Psoas muscle (tissue), 8 donors: ENCODE measurements around the gene TUFT1. TPM values are rescaled to one million over a fixed set of nuclear protein-coding genes. Genes with fewer than 3 reads are reported as not detected.

Source experiments
- ATAC-seq, 4 donors: fragments of 200-7000 bp; cut with Tn5 transposase; one replicate each; pipeline ENCODE4 v1.9.1; 2020; ENCODE audit warnings: moderate library complexity in 3 of 4, mild to moderate bottlenecking in 2 of 4
- DNase-seq, 2 donors: peaks; one replicate each; pipeline ENCODE4 v3.0.0-alpha.2; 2020
- H3K27ac ChIP-seq: fragments of 200-600 bp; one replicate; pipeline ENCODE4 v1.8.0; 2022
- H3K27me3 ChIP-seq, 3 donors: fragments of 200-600 bp in 1 of 3; one replicate each; pipeline versions ENCODE4 v1.6.1 to v1.8.0; 2013 to 2022; ENCODE audit warnings: low read length in 2 of 3, mild to moderate bottlenecking in 2 of 3, moderate library complexity in 1 of 3; ENCODE audit not compliant: insufficient read depth in 3 of 3
- H3K36me3 ChIP-seq, 2 donors: fragments of 200-600 bp in 1 of 2; one replicate each; pipeline versions ENCODE4 v1.6.1 to v1.8.0; 2013 to 2022; ENCODE audit warnings: low read depth in 1 of 2, mild to moderate bottlenecking in 1 of 2, moderate library complexity in 1 of 2; ENCODE audit not compliant: insufficient read depth in 1 of 2
- H3K4me1 ChIP-seq: fragments of 200-600 bp; one replicate; pipeline ENCODE4 v1.8.0; 2022
- H3K4me3 ChIP-seq: fragments of 200-600 bp; one replicate; pipeline ENCODE4 v1.8.0; 2022; ENCODE audit warnings: mild to moderate bottlenecking
- H3K9me3 ChIP-seq: fragments of 200-600 bp; one replicate; pipeline ENCODE4 v1.8.0; 2022
- CTCF ChIP-seq: fragments of 200-600 bp; IDR thresholded peaks from one replicate; pipeline ENCODE4 v1.8.0; 2022; ENCODE audit warnings: antibody characterized with exemption
- WGBS, 3 donors: extraction: QIAGEN DNeasy Blood & Tissue Kit; methylation state at CpG; one replicate each; pipeline versions ENCODE4 v1.1.6 to v1.1.7; 2013; 5-methylcytosine and 5-hydroxymethylcytosine counted together
- intact Hi-C, 2 donors: fragments of 100-400 bp; cut with DNase I; formaldehyde crosslinking; loops; one replicate each; pipeline versions ENCODE4 v1.11.0 to v1.14.2; 2022
- polyA plus RNA-seq, 3 donors: library from polyadenylated mRNA; stranded (reverse); fragments of 200-250 nt; gene quantifications; one replicate each; pipeline ENCODE4 v1.2.3, GENCODE V29; 2013
- total RNA-seq, 4 donors: library from RNA; stranded (reverse); fragmentation: NEBNext Ultra II Directional in 2 of 4; extraction: Animal tissue kit (Norgen Biotek cat#: 25700) in 2 of 4; gene quantifications; one replicate each; pipeline versions ENCODE4 v1.2.1 to v1.2.4, GENCODE V29; 2021 to 2023
- donor health status: healthy with polysubstance abuse.
- donor health status: DM: no; HTN: no; CAD: no; lungs with moderate emphysema.
- donor health status: Bipolar disorder and iron deficiency.
- donor health status: healthy.
- donor health status: DM: yes; HTN: yes; CAD: no.
- donor health status: DM: no; HTN: no; CAD: no.
- donor health status: DM: no; HTN: no; CAD: no.
- donor health status: DM: yes; HTN: yes; CAD: no.

The TUFT1 gene
- total and polyA plus RNA-seq, 7 donors: 0.86 to 5.3 (median 1.2) TPM

GRCh38 chr1:151535326-151536271 is 4.5 kb upstream of the TUFT1 start:
- H3K27me3 ChIP-seq: no peaks in the 10 kb centered on the region
- no peaks in the 10 kb centered on the region for H3K4me1 ChIP-seq
- H3K36me3 ChIP-seq: no peaks in the 10 kb centered on the region
- no peak for DNase-seq
- intact Hi-C loops: loop anchor here (5.0 kb wide), 2 partner anchors 88 to 197 kb away; no protein-coding TSS in a partner anchor
- ATAC-seq: no peak
- H3K9me3 ChIP-seq: no peaks in the 10 kb centered on the region
- no peak overlapping the region for H3K4me3 ChIP-seq
- H3K27ac ChIP-seq: no peak overlapping the region
- 79 to 90% (median 85%) methylated on average over 6 of the region's 6 CpGs for WGBS, 3 donors
- no peak for TF ChIP-seq CTCF

DNA sequence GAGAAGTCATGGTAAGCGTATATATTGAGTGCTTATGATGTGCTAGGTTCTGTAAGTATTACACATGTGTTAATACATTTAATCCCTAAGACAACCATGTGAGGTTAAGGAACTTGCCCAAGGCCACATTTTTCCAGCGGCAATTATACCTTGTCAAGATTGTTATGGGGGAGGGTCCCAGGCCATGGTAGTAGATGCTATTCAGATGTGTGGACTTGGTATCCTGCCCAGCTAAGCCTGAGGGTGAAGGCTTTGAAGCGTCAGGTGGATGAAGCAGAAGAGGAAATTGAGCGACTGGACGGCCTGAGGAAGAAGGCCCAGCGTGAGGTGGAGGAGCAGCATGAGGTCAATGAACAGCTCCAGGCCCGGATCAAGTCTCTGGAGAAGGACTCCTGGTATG is 3.6 kb upstream of the TUFT1 start:
- H3K36me3 ChIP-seq: no peaks in the 10 kb centered on the region
- no peak for DNase-seq
- no peak overlapping the region for H3K27ac ChIP-seq
- H3K27me3 ChIP-seq: no peaks in the 10 kb centered on the region
- no peaks in the 10 kb centered on the region for H3K4me1 ChIP-seq
- no peak for ATAC-seq
- no peak for TF ChIP-seq CTCF
- 91 to 96% (median 92%) methylated on average over 7 of the region's 7 CpGs for WGBS, 3 donors
- intact Hi-C loops: loop anchor here (5.0 kb wide), 2 partner anchors 89 to 196 kb away; no protein-coding TSS in a partner anchor
- no peaks in the 10 kb centered on the region for H3K9me3 ChIP-seq
- H3K4me3 ChIP-seq: no peak overlapping the region

DNA sequence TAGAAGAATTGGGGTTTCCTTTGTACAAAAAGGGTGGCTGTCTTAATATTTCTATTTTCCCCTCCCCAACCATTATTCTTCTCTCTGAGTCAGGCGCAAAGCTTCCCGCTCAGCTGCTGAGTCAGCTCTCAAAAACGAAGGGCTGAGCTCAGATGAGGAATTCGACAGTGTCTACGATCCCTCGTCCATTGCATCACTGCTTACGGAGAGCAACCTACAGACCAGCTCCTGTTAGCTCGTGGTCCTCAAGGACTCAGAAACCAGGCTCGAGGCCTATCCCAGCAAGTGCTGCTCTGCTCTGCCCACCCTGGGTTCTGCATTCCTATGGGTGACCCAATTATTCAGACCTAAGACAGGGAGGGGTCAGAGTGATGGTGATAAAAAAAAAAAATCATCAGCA is 3.0 kb upstream of the TUFT1 start:
- WGBS, 3 donors: 90 to 93% (median 91%) methylated on average over 9 of the region's 9 CpGs
- H3K9me3 ChIP-seq: no peaks in the 10 kb centered on the region
- no peak overlapping the region for H3K27ac ChIP-seq
- no peaks in the 10 kb centered on the region for H3K4me1 ChIP-seq
- no peak overlapping the region for H3K4me3 ChIP-seq
- no peak for TF ChIP-seq CTCF
- intact Hi-C loops: loop anchor here (5.0 kb wide), 2 partner anchors 90 to 195 kb away; no protein-coding TSS in a partner anchor
- H3K36me3 ChIP-seq: no peaks in the 10 kb centered on the region
- DNase-seq (no peak), ATAC-seq (no peak)
- H3K27me3 ChIP-seq: no peaks in the 10 kb centered on the region

GRCh38 chr1:151539321-151540020 is 638 bp upstream of the TUFT1 start:
- TF ChIP-seq CTCF: no peak
- Histone ChIP-seq H3K27me3 (no peaks in the 10 kb centered on the region), H3K27ac (peak overlapping the region; percentile 81), H3K4me3 (peak overlapping the region; percentile 90), H3K36me3 (no peaks in the 10 kb centered on the region), H3K4me1 (peaks cover 9% of the 10 kb centered on the region), H3K9me3 (no peaks in the 10 kb centered on the region)
- ATAC-seq (peak; percentile 75 to 85 (median 83)), DNase-seq (peak; percentile 73 to 89)
- WGBS, 3 donors: 6 to 14% (median 12%) methylated on average over 7 of the region's 7 CpGs
- intact Hi-C loops: loop anchor here (5.0 kb wide), 3 partner anchors 92 to 298 kb away; partner anchors contain the start of gene C2CD4D (in 1 of the 2)
